GM23338 (cell line): ENCODE measurements around the gene SPDYA. TPM values are rescaled to one million over a fixed set of nuclear protein-coding genes. Genes with fewer than 3 reads are reported as not detected.

Experiments used
- ATAC-seq: fragments of 200-7000 bp; cut with Tn5 transposase; 3 replicates; pipeline ENCODE4 v1.9.1; 2020
- DNase-seq: peaks from one replicate; pipeline ENCODE4 v3.0.0-alpha.2; 2015; ENCODE audit warnings: low spot score
- H2AFZ ChIP-seq: fragments of 200-600 bp; sonication (generic); 2 replicates; pipeline ENCODE4 v1.8.0; 2016; ENCODE audit warnings: antibody characterized with exemption, mild to moderate bottlenecking, moderate library complexity
- H3F3A ChIP-seq: fragments of 200-600 bp; sonication (generic); replicated peaks from 2 replicates; pipeline ENCODE4 v1.8.0; 2017; ENCODE audit warnings: antibody characterized with exemption, mixed run types, low read depth
- H3K27ac ChIP-seq: fragments of 200-600 bp; sonication (generic); 2 replicates; pipeline ENCODE4 v1.6.1; 2016; ENCODE audit warnings: low read depth
- H3K27me3 ChIP-seq: fragments of 200-600 bp; sonication (generic); 2 replicates; pipeline ENCODE4 v1.8.0; 2016; ENCODE audit warnings: mild to moderate bottlenecking, mixed run types, moderate library complexity; ENCODE audit not compliant: insufficient read depth
- H3K36me3 ChIP-seq: fragments of 200-600 bp; sonication (generic); 2 replicates; pipeline ENCODE4 v1.8.0; 2016; ENCODE audit warnings: mild to moderate bottlenecking; ENCODE audit not compliant: insufficient read depth
- H3K4me1 ChIP-seq: fragments of 200-600 bp; sonication (generic); 2 replicates; pipeline ENCODE4 v1.8.0; 2016; ENCODE audit warnings: mild to moderate bottlenecking, moderate library complexity; ENCODE audit not compliant: insufficient read depth
- H3K4me2 ChIP-seq: fragments of 200-600 bp; sonication (generic); 2 replicates; pipeline ENCODE4 v1.7.1; 2017; ENCODE audit warnings: mixed run types
- H3K4me3 ChIP-seq: fragments of 200-600 bp; sonication (generic); 2 replicates; pipeline ENCODE4 v1.6.1; 2016; ENCODE audit warnings: mixed run types
- H3K79me2 ChIP-seq: fragments of 200-600 bp; sonication (generic); replicated peaks from 2 replicates; pipeline ENCODE4 v1.8.0; 2017; ENCODE audit warnings: mild to moderate bottlenecking; ENCODE audit not compliant: insufficient read depth
- H3K9me2 ChIP-seq: fragments of 200-600 bp; sonication (generic); 2 replicates; pipeline ENCODE4 v1.8.0; 2017; ENCODE audit not compliant: insufficient read depth
- H4K20me1 ChIP-seq: fragments of 200-600 bp; sonication (generic); replicated peaks from 2 replicates; pipeline ENCODE4 v1.8.0; 2017; ENCODE audit warnings: mild to moderate bottlenecking; ENCODE audit not compliant: insufficient read depth
- H3K27ac Mint-ChIP-seq: 2 replicates; pipeline ENCODE4 v1.8.0; 2020; ENCODE audit warnings: inconsistent platforms, mild to moderate bottlenecking, moderate library complexity, mixed read lengths
- H3K27me3 Mint-ChIP-seq: 3 replicates; pipeline ENCODE4 v1.8.0; 2022; ENCODE audit warnings: low read depth, mild to moderate bottlenecking, moderate library complexity, mixed read lengths, inconsistent platforms; ENCODE audit not compliant: insufficient read depth, poor library complexity
- H3K36me3 Mint-ChIP-seq: 3 replicates; pipeline ENCODE4 v1.8.0; 2021; ENCODE audit warnings: low read depth, mild to moderate bottlenecking, inconsistent platforms, moderate library complexity, mixed read lengths
- H3K4me1 Mint-ChIP-seq: 3 replicates; pipeline ENCODE4 v1.8.0; 2020; ENCODE audit warnings: mild to moderate bottlenecking, inconsistent platforms, mixed read lengths
- H3K4me3 Mint-ChIP-seq: 3 replicates; pipeline ENCODE4 v1.8.0; 2021; ENCODE audit warnings: moderate library complexity, mild to moderate bottlenecking, inconsistent platforms, mixed read lengths
- H3K9me3 Mint-ChIP-seq: 3 replicates; pipeline ENCODE4 v1.8.0; 2020; ENCODE audit warnings: moderate library complexity, mild to moderate bottlenecking, inconsistent platforms, mixed read lengths
- CREB1 ChIP-seq: fragments of 250-450 bp; sonication (Bioruptor Pico); IDR thresholded peaks from 2 replicates; pipeline ENCODE4 v1.5.0; 2020; ENCODE audit warnings: low read depth, mild to moderate bottlenecking, moderate library complexity
- EZH2 ChIP-seq: fragments of 200-600 bp; sonication (generic); IDR thresholded peaks from one replicate; pipeline ENCODE4 v1.8.0; 2017; ENCODE audit warnings: antibody characterized with exemption, mild to moderate bottlenecking, low read depth; ENCODE audit not compliant: unreplicated experiment
- EZH2phosphoT487 ChIP-seq: fragments of 200-600 bp; sonication (generic); IDR thresholded peaks from one replicate; pipeline ENCODE4 v1.8.1; 2018; ENCODE audit warnings: antibody characterized with exemption; ENCODE audit not compliant: unreplicated experiment
- JUNB ChIP-seq: IDR thresholded peaks from one replicate; pipeline ENCODE4 v1.6.1; 2016; ENCODE audit warnings: antibody characterized with exemption; ENCODE audit not compliant: unreplicated experiment
- NANOG ChIP-seq: IDR thresholded peaks from 2 replicates; pipeline ENCODE4 v1.6.1; 2016; ENCODE audit warnings: antibody characterized with exemption, borderline replicate concordance
- POLR2AphosphoS5 ChIP-seq: IDR thresholded peaks from 2 replicates; pipeline ENCODE4 v1.6.1; 2016; ENCODE audit warnings: antibody characterized with exemption, low read depth
- STAT1 ChIP-seq: IDR thresholded peaks from one replicate; pipeline ENCODE4 v1.6.1; 2016; ENCODE audit warnings: antibody characterized with exemption; ENCODE audit not compliant: unreplicated experiment
- polyA plus RNA-seq: library from polyadenylated mRNA; unstranded; fragments of >200 nt; fragmentation: Nextera tagmentation; extraction: Ambion mirVana; gene quantifications from 2 replicates; pipeline ENCODE4 v1.2.1, GENCODE V29; 2016
- total RNA-seq: library from RNA; depleted of rRNA; stranded (reverse); fragments of >200 nt; shearing (Covaris generic); gene quantifications from 2 replicates; pipeline ENCODE4 v1.2.3, GENCODE V29; 2014
- TF ChIP-seq, protein P1 (sequence below): fragments of 250-450 bp; sonication (Bioruptor Pico); IDR thresholded peaks from 2 replicates; pipeline ENCODE4 v1.5.0; 2020; ENCODE audit warnings: mild to moderate bottlenecking, moderate library complexity
- TF ChIP-seq, protein P2 (sequence below), 2 experiments: fragments of 200-600 bp in 1 of 2; sonication (generic) in 1 of 2; conservative IDR thresholded peaks; 2 replicates each; pipeline versions ENCODE4 v1.5.1 to v1.6.1; 2016 to 2017; ENCODE audit warnings: antibody characterized with exemption in 2 of 2, low read depth in 2 of 2, mild to moderate bottlenecking in 2 of 2, moderate library complexity in 1 of 2

SPDYA gene
- total and polyA plus RNA-seq, 2 experiments from 2014 or later, result 0.42 to 4.0 TPM

DNA sequence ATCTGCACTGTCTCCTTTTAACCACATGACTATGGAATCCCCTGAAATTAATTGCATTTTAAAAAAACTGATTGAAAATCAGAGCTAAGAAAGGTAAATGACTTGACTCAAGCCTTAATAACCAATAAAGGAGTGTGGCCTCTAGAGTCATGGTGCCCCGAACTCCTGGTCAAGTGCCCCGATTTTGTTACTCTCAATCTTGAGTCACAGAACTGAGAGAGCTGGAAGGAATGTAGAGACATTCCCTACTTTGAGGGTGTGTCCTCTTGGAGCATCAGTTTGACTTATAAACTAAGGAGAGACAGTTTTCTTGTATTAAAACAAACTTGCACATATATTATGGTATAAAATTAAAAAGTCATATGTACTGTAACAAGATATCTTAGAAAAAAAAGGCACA lies 86.3 kb downstream of the SPDYA start (continued):
- TF ChIP-seq, protein P1, sequence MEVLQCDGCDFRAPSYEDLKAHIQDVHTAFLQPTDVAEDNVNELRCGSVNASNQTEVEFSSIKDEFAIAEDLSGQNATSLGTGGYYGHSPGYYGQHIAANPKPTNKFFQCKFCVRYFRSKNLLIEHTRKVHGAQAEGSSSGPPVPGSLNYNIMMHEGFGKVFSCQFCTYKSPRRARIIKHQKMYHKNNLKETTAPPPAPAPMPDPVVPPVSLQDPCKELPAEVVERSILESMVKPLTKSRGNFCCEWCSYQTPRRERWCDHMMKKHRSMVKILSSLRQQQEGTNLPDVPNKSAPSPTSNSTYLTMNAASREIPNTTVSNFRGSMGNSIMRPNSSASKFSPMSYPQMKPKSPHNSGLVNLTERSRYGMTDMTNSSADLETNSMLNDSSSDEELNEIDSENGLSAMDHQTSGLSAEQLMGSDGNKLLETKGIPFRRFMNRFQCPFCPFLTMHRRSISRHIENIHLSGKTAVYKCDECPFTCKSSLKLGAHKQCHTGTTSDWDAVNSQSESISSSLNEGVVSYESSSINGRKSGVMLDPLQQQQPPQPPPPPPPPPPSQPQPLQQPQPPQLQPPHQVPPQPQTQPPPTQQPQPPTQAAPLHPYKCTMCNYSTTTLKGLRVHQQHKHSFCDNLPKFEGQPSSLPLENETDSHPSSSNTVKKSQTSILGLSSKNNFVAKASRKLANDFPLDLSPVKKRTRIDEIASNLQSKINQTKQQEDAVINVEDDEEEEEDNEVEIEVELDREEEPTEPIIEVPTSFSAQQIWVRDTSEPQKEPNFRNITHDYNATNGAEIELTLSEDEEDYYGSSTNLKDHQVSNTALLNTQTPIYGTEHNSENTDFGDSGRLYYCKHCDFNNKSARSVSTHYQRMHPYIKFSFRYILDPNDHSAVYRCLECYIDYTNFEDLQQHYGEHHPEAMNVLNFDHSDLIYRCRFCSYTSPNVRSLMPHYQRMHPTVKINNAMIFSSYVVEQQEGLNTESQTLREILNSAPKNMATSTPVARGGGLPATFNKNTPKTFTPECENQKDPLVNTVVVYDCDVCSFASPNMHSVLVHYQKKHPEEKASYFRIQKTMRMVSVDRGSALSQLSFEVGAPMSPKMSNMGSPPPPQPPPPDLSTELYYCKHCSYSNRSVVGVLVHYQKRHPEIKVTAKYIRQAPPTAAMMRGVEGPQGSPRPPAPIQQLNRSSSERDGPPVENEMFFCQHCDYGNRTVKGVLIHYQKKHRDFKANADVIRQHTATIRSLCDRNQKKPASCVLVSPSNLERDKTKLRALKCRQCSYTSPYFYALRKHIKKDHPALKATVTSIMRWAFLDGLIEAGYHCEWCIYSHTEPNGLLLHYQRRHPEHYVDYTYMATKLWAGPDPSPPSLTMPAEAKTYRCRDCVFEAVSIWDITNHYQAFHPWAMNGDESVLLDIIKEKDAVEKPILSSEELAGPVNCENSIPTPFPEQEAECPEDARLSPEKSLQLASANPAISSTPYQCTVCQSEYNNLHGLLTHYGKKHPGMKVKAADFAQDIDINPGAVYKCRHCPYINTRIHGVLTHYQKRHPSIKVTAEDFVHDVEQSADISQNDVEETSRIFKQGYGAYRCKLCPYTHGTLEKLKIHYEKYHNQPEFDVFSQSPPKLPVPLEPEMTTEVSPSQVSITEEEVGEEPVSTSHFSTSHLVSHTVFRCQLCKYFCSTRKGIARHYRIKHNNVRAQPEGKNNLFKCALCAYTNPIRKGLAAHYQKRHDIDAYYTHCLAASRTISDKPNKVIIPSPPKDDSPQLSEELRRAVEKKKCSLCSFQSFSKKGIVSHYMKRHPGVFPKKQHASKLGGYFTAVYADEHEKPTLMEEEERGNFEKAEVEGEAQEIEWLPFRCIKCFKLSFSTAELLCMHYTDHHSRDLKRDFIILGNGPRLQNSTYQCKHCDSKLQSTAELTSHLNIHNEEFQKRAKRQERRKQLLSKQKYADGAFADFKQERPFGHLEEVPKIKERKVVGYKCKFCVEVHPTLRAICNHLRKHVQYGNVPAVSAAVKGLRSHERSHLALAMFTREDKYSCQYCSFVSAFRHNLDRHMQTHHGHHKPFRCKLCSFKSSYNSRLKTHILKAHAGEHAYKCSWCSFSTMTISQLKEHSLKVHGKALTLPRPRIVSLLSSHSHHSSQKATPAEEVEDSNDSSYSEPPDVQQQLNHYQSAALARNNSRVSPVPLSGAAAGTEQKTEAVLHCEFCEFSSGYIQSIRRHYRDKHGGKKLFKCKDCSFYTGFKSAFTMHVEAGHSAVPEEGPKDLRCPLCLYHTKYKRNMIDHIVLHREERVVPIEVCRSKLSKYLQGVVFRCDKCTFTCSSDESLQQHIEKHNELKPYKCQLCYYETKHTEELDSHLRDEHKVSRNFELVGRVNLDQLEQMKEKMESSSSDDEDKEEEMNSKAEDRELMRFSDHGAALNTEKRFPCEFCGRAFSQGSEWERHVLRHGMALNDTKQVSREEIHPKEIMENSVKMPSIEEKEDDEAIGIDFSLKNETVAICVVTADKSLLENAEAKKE (CRISPR knock-in tag), result no peak

DNA sequence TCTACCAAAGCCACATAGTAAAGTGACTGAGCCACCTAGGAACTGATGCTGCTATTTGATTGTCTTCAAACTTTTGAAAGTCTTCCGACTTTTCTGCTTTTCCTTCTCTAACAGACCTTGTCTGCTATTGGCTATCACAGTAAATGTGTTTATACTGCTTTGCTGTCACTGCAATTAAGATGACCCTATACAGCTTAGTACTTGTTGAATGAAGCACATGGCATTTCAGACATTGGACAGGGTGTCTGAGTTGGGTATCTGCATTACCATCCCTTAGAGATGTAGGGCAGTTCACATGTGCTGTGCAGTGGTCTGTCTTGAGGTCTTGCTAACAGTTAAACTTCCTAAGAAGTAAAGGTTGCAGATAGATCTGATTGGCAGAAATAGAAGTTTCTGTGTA lies 87.4 kb downstream of the SPDYA start:
- Histone ChIP-seq H3K27ac (no peak overlapping the region), H3K4me1 (peaks cover 32% of the 10 kb centered on the region), H2AFZ (no peak overlapping the region), H3F3A (no peaks in the 10 kb centered on the region), H3K4me3 (peak overlapping the region; percentile 95), H3K27me3 (no peaks in the 10 kb centered on the region), H4K20me1 (peaks cover 77% of the 10 kb centered on the region), H3K36me3 (peaks cover 12% of the 10 kb centered on the region; the same call in 1 of the 2 replicates), H3K9me2 (no peaks in the 10 kb centered on the region), H3K4me2 (peak overlapping the region; percentile 97), H3K79me2 (peaks cover 85% of the 10 kb centered on the region)
- no peak for ATAC-seq
- DNase-seq, result no peak
- no peak overlapping the region for H3K27ac Mint-ChIP-seq
- peak overlapping the region; percentile 98 for H3K4me3 Mint-ChIP-seq
- peaks cover 4% of the 10 kb centered on the region; the same call in 1 of the 3 replicates for H3K9me3 Mint-ChIP-seq
- peaks cover 1% of the 10 kb centered on the region for H3K27me3 Mint-ChIP-seq
- H3K36me3 Mint-ChIP-seq, result peaks cover 25% of the 10 kb centered on the region
- peaks cover 33% of the 10 kb centered on the region for H3K4me1 Mint-ChIP-seq
- TF ChIP-seq POLR2AphosphoS5, result no peak
- no peak for TF ChIP-seq JUNB
- no peak for TF ChIP-seq STAT1
- no peak for TF ChIP-seq EZH2
- TF ChIP-seq NANOG, result no peak
- TF ChIP-seq EZH2phosphoT487, result no peak
- TF ChIP-seq CREB1, result no peak
- TF ChIP-seq, protein P2, sequence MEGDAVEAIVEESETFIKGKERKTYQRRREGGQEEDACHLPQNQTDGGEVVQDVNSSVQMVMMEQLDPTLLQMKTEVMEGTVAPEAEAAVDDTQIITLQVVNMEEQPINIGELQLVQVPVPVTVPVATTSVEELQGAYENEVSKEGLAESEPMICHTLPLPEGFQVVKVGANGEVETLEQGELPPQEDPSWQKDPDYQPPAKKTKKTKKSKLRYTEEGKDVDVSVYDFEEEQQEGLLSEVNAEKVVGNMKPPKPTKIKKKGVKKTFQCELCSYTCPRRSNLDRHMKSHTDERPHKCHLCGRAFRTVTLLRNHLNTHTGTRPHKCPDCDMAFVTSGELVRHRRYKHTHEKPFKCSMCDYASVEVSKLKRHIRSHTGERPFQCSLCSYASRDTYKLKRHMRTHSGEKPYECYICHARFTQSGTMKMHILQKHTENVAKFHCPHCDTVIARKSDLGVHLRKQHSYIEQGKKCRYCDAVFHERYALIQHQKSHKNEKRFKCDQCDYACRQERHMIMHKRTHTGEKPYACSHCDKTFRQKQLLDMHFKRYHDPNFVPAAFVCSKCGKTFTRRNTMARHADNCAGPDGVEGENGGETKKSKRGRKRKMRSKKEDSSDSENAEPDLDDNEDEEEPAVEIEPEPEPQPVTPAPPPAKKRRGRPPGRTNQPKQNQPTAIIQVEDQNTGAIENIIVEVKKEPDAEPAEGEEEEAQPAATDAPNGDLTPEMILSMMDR (conservative IDR thresholded peaks at IDR 0.05; ENCODE audit: low read depth in 2 of 2), result no peak
